ENCODE results near the gene NOD1.
"Not testable (repeated sequence)": the region's sequence is repeated elsewhere in the genome, so short reads cannot be mapped to it uniquely, and the experiment has no call there.

The NOD1 gene

GRCh38 chr7:30478349-30479201 is at the start of gene NOD1:
NOD1 (minus strand) TSS chr7:30478784; CDS start chr7:30456921, 21,863 bp downstream.
- DNase-seq (ENCODE audit: low spot score): peak; percentile 92

- not testable (repeated sequence) for DNase-seq (ENCODE audit: low spot score)
These were observed 48.7 kb upstream of the NOD1 start for GRCh38 chr7:30527297-30527696.

- DNase-seq (ENCODE audit: low spot score): no peak
These were observed 47.6 kb upstream of the NOD1 start for GRCh38 chr7:30526163-30526562.

- no peak for DNase-seq (ENCODE audit: low spot score)
These were observed 46.8 kb upstream of the NOD1 start for GRCh38 chr7:30525429-30525828.

GRCh38 chr7:30524545-30524944 is 46.0 kb upstream of the NOD1 start:
- no peak for DNase-seq (ENCODE audit: low spot score)

- no peak for DNase-seq (ENCODE audit: low spot score)
These were observed 44.9 kb upstream of the NOD1 start for GRCh38 chr7:30523466-30523865.

- DNase-seq (ENCODE audit: low spot score): no peak
These were observed 43.6 kb upstream of the NOD1 start for GRCh38 chr7:30522159-30522558.

GRCh38 chr7:30521532-30521931 is 42.9 kb upstream of the NOD1 start:
- peak; percentile 52 for DNase-seq (ENCODE audit: low spot score)

GRCh38 chr7:30519122-30519521 is 40.5 kb upstream of the NOD1 start:
- no peak for DNase-seq (ENCODE audit: low spot score)

- DNase-seq (ENCODE audit: low spot score): no peak
These were observed 37.2 kb upstream of the NOD1 start for GRCh38 chr7:30515761-30516160.

GRCh38 chr7:30514776-30515175 is 36.2 kb upstream of the NOD1 start:
- no peak for DNase-seq (ENCODE audit: low spot score)

- no peak for DNase-seq (ENCODE audit: low spot score)
These were observed 35.6 kb upstream of the NOD1 start for GRCh38 chr7:30514177-30514576.

- DNase-seq (ENCODE audit: low spot score): no peak
These were observed 35.2 kb upstream of the NOD1 start for GRCh38 chr7:30513762-30514161.

GRCh38 chr7:30511973-30512662 is 33.5 kb upstream of the NOD1 start:
- DNase-seq (ENCODE audit: low spot score): no peak

- DNase-seq (ENCODE audit: low spot score): no peak
These were observed 32.9 kb upstream of the NOD1 start for GRCh38 chr7:30511494-30511893.

GRCh38 chr7:30510124-30511075 is 31.8 kb upstream of the NOD1 start:
- DNase-seq (ENCODE audit: low spot score): peak; percentile 49

GRCh38 chr7:30509171-30509857 is 30.7 kb upstream of the NOD1 start:
- not testable (repeated sequence) for DNase-seq (ENCODE audit: low spot score)

- DNase-seq (ENCODE audit: low spot score): not testable (repeated sequence)
These were observed 28.8 kb upstream of the NOD1 start for GRCh38 chr7:30507346-30507900.

- no peak for DNase-seq (ENCODE audit: low spot score)
These were observed 26.7 kb upstream of the NOD1 start for GRCh38 chr7:30505174-30505697.

GRCh38 chr7:30504301-30505173 is 26.0 kb upstream of the NOD1 start, which contains the start of gene GGCT:
GGCT (minus strand) TSS chr7:30504829; CDS start chr7:30504709, 120 bp downstream.
- peak; percentile 100 for DNase-seq (ENCODE audit: low spot score)
